Fibroblast of pulmonary artery (primary cell): ENCODE results near the gene SLC4A11.

Experiments used
- DNase-seq: peaks from one replicate; pipeline ENCODE4 v3.0.0-alpha.2; 2010; ENCODE audit warnings: low read depth
- H3K4me3 ChIP-seq: replicated peaks from 2 replicates; pipeline ENCODE4 v1.5.1; 2011; ENCODE audit warnings: low read depth, mild to moderate bottlenecking, control low read depth, low read length, moderate library complexity
- CTCF ChIP-seq: IDR thresholded peaks from 2 replicates; pipeline ENCODE4 v1.5.1; 2011; ENCODE audit warnings: mild to moderate bottlenecking, control low read depth, low read length, inconsistent platforms; ENCODE audit errors: missing control alignments

The SLC4A11 gene

GRCh38 chr20:3239867-3240775, 1.1 kb upstream of the SLC4A11 start:
- TF ChIP-seq CTCF = no peak
- peak overlapping the region; percentile 66 for H3K4me3 ChIP-seq
- DNase-seq = peak; percentile 26

- TF ChIP-seq CTCF = no peak
- no peak for DNase-seq
- H3K4me3 ChIP-seq = peak overlapping the region; percentile 66
Observed at GRCh38 chr20:3238616-3239025, 369 bp downstream of the SLC4A11 start.

- no peak for TF ChIP-seq CTCF
- peak overlapping the region; percentile 66 for H3K4me3 ChIP-seq
- DNase-seq = no peak
Observed at GRCh38 chr20:3237958-3238615, 903 bp downstream of the SLC4A11 start.

GRCh38 chr20:3237011-3237957, 1.7 kb downstream of the SLC4A11 start:
- H3K4me3 ChIP-seq = peak overlapping the region; percentile 66
- no peak for DNase-seq
- no peak for TF ChIP-seq CTCF

- peak; percentile 22 for DNase-seq
- no peak for TF ChIP-seq CTCF
- H3K4me3 ChIP-seq = no peak overlapping the region
Observed at GRCh38 chr20:3235666-3236324, 3.2 kb downstream of the SLC4A11 start.

GRCh38 chr20:3233991-3234498, 4.9 kb downstream of the SLC4A11 start:
- no peak for DNase-seq
- TF ChIP-seq CTCF = no peak
- H3K4me3 ChIP-seq = no peak overlapping the region
